Hepatocyte (in vitro differentiated cells): ENCODE results near the gene TNS2.

Experiments used
- CTCF ChIP-seq: fragments of 200-600 bp; sonication (generic); IDR thresholded peaks from 2 replicates; pipeline ENCODE4 v1.5.1; 2016; ENCODE audit warnings: antibody characterized with exemption, mild to moderate bottlenecking; ENCODE audit not compliant: poor library complexity
- EZH2 ChIP-seq: fragments of 200-600 bp; sonication (generic); IDR thresholded peaks from 2 replicates; pipeline ENCODE4 v1.6.1; 2016; ENCODE audit warnings: antibody characterized with exemption, mild to moderate bottlenecking, borderline replicate concordance
- EZH2phosphoT487 ChIP-seq: fragments of 200-600 bp; sonication (generic); IDR thresholded peaks from one replicate; pipeline ENCODE4 v1.6.1; 2018; ENCODE audit warnings: antibody characterized with exemption, mild to moderate bottlenecking, low read depth, moderate library complexity; ENCODE audit not compliant: unreplicated experiment, severe bottlenecking

DNA sequence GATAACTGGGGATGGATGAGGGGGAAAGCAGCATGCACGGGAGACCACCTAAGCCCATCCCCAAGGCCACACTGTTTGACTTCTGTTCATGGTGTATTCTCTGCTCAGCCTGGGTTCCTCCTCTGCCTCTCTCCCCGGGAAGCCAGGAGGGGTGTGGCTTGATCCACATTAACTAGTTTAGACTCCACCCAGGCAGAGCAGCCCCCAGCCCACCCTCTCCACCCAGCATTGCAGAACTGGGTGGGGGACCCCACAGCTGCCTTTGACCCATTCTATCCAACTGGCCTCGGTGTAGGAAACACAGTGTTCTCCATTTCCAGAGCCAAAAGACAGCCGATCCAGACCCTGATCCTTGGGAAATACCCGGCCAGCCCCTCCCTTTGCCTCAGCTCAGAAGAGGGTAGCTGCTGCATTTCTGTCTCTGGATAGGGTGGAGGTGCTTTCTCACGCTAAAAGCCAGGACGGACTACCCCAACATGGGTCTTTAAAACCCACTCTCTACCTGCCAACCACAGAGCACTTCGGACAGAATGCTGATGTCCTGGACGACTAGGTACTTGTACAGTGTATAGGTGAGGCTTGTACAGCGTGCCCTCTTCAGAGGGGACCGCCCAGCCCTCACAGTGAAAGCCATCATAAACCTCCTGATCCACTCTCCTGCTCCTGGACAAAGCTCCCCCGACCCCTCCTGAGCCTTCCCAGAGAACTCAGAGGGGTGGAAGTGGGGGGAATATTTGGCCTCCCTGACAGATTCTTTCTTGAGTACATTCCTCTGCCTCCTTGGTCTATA lies 20.0 kb downstream of the TNS2 start:
- TF ChIP-seq EZH2 = no peak
- no peak for TF ChIP-seq CTCF
- TF ChIP-seq EZH2phosphoT487 = no peak
